Activated B cell treated with CpG ODN at 0.5 μM for 24 hours (primary cell): ENCODE data around the gene KCNMA1. TPM values are rescaled to one million over a fixed set of nuclear protein-coding genes. Genes with fewer than 3 reads are reported as not detected.

ENCODE experiments used
- ATAC-seq: fragments of 200-7000 bp; cut with Tn5 transposase; one replicate; pipeline ENCODE4 v1.10.0; 2021; ENCODE audit warnings: low read depth, mild to moderate bottlenecking, moderate library complexity
- CTCF ChIA-PET: fragments of 350-600 bp; sonication (Branson Sonifier 250); formaldehyde crosslinking; loops from one replicate; lab custom pipeline; 2021; ENCODE audit warnings: antibody characterized with exemption; lab: Charles Lee
- POLR2A ChIA-PET: fragments of 350-600 bp; sonication (Branson Sonifier 250); formaldehyde crosslinking; loops from one replicate; lab custom pipeline; 2021; ENCODE audit warnings: antibody characterized with exemption; lab: Charles Lee
- DNase-seq: peaks from one replicate; pipeline ENCODE4 v3.0.0; 2022
- H3K27ac Mint-ChIP-seq: one replicate; pipeline ENCODE4 v1.8.0; 2020; ENCODE audit warnings: mixed read lengths
- H3K27me3 Mint-ChIP-seq: one replicate; pipeline ENCODE4 v1.8.0; 2021; ENCODE audit warnings: mixed read lengths
- H3K36me3 Mint-ChIP-seq: one replicate; pipeline ENCODE4 v1.8.0; 2021; ENCODE audit warnings: low read depth, mixed read lengths
- H3K4me1 Mint-ChIP-seq: one replicate; pipeline ENCODE4 v1.8.0; 2021; ENCODE audit warnings: mixed read lengths
- H3K4me3 Mint-ChIP-seq: one replicate; pipeline ENCODE4 v1.8.0; 2020; ENCODE audit warnings: mild to moderate bottlenecking, mixed read lengths
- H3K9me3 Mint-ChIP-seq: one replicate; pipeline ENCODE4 v1.8.0; 2020; ENCODE audit warnings: mixed read lengths
- intact Hi-C: fragments of 100-400 bp; cut with micrococcal nuclease; formaldehyde crosslinking; loops from one replicate; pipeline ENCODE4 v1.15.1; 2024
- total RNA-seq: library from RNA; stranded (reverse); gene quantifications from 2 replicates; pipeline ENCODE4 v1.2.3, GENCODE V29; 2022
- TF ChIP-seq, protein P1 (sequence below): fragments of 200-600 bp; IDR thresholded peaks from one replicate; pipeline ENCODE4 v1.8.0; 2022; ENCODE audit warnings: antibody characterized with exemption, mild to moderate bottlenecking

Gene KCNMA1
- total RNA-seq, 1 donor from 2014 or later: 3.7 TPM

DNA sequence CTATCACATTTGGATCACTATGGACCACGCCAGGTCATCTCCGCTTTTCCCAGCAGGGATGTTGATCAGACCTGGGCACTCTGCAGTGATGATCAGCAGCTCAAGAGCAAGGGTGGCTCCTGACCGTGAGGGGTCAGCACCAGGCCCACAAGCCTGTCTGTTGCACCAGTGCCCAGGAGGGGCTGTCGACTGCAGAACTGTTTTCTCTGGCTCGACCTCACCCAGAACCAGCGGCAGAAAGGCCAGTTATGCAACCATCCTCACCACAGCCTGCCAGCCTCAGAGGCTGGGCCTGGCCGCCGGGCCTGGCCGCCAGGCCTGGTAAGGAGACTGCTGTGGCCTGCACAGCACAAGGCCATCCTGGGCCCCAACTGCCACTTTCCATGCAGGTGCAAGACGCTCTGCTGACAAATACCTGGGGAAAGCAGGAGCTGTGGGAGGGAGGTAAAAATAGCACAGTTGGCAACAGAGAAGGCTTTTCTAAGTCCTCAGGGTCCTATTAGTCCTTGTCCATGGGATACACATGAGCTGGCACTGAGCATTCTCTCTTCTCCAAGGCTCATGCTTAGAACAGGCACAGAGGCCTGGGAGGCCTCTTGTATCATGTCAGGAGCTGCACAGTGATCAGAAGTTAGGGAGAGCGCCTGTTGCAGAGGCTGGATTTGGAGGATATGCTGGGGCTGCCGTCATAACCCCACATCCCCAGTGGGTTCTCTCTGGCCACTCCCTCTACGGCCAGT, 17.5 kb downstream of the KCNMA1 start:
- TF ChIP-seq, protein P1, sequence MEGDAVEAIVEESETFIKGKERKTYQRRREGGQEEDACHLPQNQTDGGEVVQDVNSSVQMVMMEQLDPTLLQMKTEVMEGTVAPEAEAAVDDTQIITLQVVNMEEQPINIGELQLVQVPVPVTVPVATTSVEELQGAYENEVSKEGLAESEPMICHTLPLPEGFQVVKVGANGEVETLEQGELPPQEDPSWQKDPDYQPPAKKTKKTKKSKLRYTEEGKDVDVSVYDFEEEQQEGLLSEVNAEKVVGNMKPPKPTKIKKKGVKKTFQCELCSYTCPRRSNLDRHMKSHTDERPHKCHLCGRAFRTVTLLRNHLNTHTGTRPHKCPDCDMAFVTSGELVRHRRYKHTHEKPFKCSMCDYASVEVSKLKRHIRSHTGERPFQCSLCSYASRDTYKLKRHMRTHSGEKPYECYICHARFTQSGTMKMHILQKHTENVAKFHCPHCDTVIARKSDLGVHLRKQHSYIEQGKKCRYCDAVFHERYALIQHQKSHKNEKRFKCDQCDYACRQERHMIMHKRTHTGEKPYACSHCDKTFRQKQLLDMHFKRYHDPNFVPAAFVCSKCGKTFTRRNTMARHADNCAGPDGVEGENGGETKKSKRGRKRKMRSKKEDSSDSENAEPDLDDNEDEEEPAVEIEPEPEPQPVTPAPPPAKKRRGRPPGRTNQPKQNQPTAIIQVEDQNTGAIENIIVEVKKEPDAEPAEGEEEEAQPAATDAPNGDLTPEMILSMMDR: no peak
- no peaks in the 10 kb centered on the region for H3K9me3 Mint-ChIP-seq
- DNase-seq (no peak), ATAC-seq (no peak)
- H3K36me3 Mint-ChIP-seq: no peaks in the 10 kb centered on the region
- intact Hi-C loops: loop anchor here (5.0 kb wide), 1 partner anchor 78 kb away; no protein-coding TSS in a partner anchor
- H3K27me3 Mint-ChIP-seq: no peaks in the 10 kb centered on the region
- H3K27ac Mint-ChIP-seq: no peak overlapping the region
- H3K4me3 Mint-ChIP-seq: no peak overlapping the region
- H3K4me1 Mint-ChIP-seq: peaks cover 31% of the 10 kb centered on the region
- ChIA-PET CTCF (no interaction called here), POLR2A (no interaction called here)

DNA sequence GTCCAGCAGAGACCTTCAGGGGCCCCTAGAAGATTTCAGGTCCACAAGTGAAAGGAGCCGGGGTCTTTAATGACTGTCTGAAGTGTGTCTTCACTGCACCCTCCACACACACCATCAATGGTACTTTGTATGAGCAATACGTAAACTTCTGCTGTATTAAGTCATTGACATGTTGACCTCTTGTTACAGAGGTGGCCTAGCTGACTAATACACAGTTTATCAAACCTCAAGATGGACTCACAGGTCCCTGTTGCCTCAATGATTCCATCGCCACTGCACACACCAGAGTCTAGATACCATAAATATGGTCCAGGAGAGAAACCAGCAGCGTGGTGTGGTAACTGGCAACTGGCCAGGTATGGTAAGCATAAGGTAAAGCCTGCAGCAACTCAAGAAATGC, 19.5 kb downstream of the KCNMA1 start:
- intact Hi-C loops: no loop called here
- CTCF ChIA-PET: no interaction called here
- Mint-ChIP-seq H3K27ac (no peak overlapping the region), H3K9me3 (no peaks in the 10 kb centered on the region), H3K27me3 (no peaks in the 10 kb centered on the region), H3K36me3 (no peaks in the 10 kb centered on the region), H3K4me3 (no peak overlapping the region), H3K4me1 (peaks cover 18% of the 10 kb centered on the region)
- POLR2A ChIA-PET: no interaction called here
- DNase-seq: no peak
- TF ChIP-seq, protein P1: no peak
- ATAC-seq: no peak

DNA sequence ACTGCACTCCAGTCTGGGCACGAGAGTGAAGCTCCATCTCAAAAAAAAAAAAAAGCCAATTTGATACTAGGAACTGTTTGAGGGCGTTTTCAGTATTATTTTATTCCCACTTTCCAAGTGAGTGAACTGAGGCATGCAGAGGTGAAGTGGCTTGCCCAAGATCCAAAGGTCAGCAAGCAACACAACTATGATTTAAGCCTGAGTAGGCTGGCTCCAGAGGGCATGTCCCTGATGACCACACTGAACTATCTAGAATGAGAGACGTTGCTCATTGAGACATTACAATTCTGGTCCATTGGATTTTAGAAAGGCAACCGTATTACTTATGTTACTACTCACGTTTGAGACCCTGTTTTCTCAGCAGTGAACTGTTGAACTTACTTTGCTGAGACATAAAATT, 20.8 kb downstream of the KCNMA1 start:
- ChIA-PET CTCF (no interaction called here), POLR2A (no interaction called here)
- TF ChIP-seq, protein P1: no peak
- H3K36me3 Mint-ChIP-seq: no peaks in the 10 kb centered on the region
- DNase-seq (no peak), ATAC-seq (no peak)
- H3K27ac Mint-ChIP-seq: no peak overlapping the region
- no peaks in the 10 kb centered on the region for H3K9me3 Mint-ChIP-seq
- no peaks in the 10 kb centered on the region for H3K27me3 Mint-ChIP-seq
- H3K4me1 Mint-ChIP-seq: peaks cover 5% of the 10 kb centered on the region
- intact Hi-C loops: no loop called here
- H3K4me3 Mint-ChIP-seq: no peak overlapping the region

DNA sequence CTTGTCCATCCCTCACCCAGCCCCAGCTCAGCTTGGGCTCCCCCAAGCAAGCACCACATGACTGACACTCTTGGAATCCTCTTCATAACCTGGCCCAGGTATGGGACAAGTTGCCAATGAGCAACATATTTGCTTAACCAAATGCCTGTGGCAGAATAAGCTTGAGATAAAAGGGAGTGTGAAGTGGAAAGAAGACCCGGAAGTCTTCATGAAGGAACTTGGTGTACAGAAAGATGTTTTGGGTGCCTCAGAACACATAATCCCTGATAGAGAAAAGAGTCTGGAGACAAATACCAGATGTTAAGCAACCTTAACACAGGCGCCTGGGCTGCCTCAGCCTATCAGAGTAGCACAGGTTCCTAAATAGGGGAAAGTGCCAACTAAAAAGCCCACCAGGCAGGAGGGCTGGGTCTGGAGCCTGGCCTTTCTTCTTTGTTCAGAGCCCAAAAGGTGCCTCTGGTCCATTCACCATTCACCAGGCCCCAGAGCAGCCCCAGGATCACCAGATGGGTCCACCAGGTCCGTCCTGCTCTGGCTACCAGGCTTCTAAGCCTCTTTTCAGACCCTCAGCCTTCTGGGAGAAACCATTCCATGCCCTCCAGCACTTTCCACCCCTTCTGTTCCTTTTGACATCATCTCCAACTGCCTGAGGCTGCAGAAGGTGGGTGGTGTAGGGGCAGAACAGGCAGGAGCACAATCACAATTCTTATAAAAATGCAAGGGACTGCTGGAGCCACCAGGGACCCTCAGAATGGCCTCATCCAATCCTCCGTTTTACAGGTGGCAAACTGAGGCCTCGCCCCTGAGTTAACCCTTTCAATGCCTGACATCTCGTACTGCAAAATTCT, 22.6 kb downstream of the KCNMA1 start:
- Mint-ChIP-seq H3K4me1 (peaks cover 3% of the 10 kb centered on the region), H3K9me3 (no peaks in the 10 kb centered on the region), H3K27ac (no peak overlapping the region), H3K4me3 (no peak overlapping the region), H3K27me3 (no peaks in the 10 kb centered on the region), H3K36me3 (no peaks in the 10 kb centered on the region)
- intact Hi-C loops: no loop called here
- POLR2A ChIA-PET: no interaction called here
- no peak for DNase-seq
- TF ChIP-seq, protein P1: no peak
- no peak for ATAC-seq
- CTCF ChIA-PET: interaction anchor here (1.3 kb wide), 1 partner anchor 25 kb away, joined by 3 read pairs; no protein-coding TSS in a partner anchor

DNA sequence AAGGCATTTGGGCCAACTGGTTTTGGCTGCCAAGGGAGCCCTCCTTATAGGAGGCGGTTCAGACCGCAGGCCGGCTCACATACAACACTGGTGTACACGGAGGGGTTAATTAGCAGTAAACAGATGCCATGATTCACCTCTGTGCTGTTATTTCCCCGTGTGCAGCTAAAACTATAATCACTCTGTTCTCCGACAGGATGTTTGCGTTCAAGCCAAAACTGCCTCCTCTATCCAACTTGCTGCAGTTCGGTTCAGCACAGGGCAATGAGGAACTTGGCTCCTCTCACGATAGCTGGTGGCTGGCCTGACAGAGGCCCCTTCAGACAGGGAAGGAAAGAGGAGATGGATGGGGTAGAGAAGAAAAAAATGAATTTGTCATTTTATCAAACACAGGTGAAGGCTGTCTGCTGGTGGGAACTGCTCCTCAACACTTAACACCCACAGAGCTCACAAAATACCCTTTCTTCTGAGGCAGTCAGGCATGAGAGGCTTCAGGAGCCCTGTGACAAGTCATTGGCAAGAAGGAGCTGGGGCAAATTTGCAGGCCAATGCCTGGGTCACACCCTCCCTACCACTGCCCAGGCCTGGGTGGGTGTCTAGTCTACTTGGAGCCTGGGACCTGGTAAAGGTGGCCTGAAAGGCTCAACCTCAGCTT, 24.0 kb downstream of the KCNMA1 start:
- Mint-ChIP-seq H3K4me1 (peaks cover 5% of the 10 kb centered on the region), H3K27me3 (no peaks in the 10 kb centered on the region), H3K4me3 (no peak overlapping the region), H3K27ac (no peak overlapping the region), H3K36me3 (no peaks in the 10 kb centered on the region), H3K9me3 (no peaks in the 10 kb centered on the region)
- DNase-seq (no peak), ATAC-seq (no peak)
- CTCF ChIA-PET: interaction anchor here (1.2 to 1.3 kb wide), 2 partner anchors 26 to 28 kb away, joined by 3 read pairs; no protein-coding TSS in a partner anchor
- intact Hi-C loops: no loop called here
- TF ChIP-seq, protein P1: no peak
- POLR2A ChIA-PET: no interaction called here
